Right atrium auricular region (tissue), 2 donors: ENCODE measurements around the gene GMEB2. TPM values are rescaled to one million over a fixed set of nuclear protein-coding genes. Genes with fewer than 3 reads are reported as not detected.
"Not testable (repeated sequence)": the region's sequence is repeated elsewhere in the genome, so short reads cannot be mapped to it uniquely, and the experiment has no call there.

Experiments used
- DNase-seq: peaks from one replicate; pipeline ENCODE4 v3.0.0-alpha.2; 2019; ENCODE audit warnings: low spot score
- H3K27ac ChIP-seq, 2 donors: fragments of 200-600 bp; sonication (generic); 1 replicate in 1 of 2; 2 replicates in 1 of 2; pipeline ENCODE4 v1.5.1; 2016 to 2019
- H3K27me3 ChIP-seq, 2 donors: fragments of 200-600 bp; sonication (generic); one replicate each; pipeline versions ENCODE4 v1.5.1 to v1.6.0; 2017 to 2019
- H3K36me3 ChIP-seq: fragments of 200-600 bp; sonication (generic); one replicate; pipeline ENCODE4 v1.5.1; 2016
- H3K4me1 ChIP-seq, 2 donors: fragments of 200-600 bp; sonication (generic); one replicate each; pipeline versions ENCODE4 v1.5.1 to v1.6.0; 2017 to 2019
- H3K4me3 ChIP-seq, 2 donors: fragments of 200-600 bp; sonication (generic); 1 replicate in 1 of 2; 2 replicates in 1 of 2; pipeline ENCODE4 v1.5.1; 2017 to 2019; ENCODE audit warnings: mild to moderate bottlenecking in 1 of 2, moderate library complexity in 1 of 2
- H3K9me3 ChIP-seq, 2 donors: fragments of 200-600 bp; sonication (generic); one replicate each; pipeline ENCODE4 v1.5.1; 2019
- CTCF ChIP-seq, 2 donors: fragments of 200-600 bp; sonication (generic); IDR thresholded peaks; one replicate each; pipeline ENCODE4 v1.5.1; 2019; ENCODE audit warnings: antibody characterized with exemption in 2 of 2
- total RNA-seq, 2 donors: library from RNA; depleted of rRNA; stranded (reverse); fragments of >200 nt; gene quantifications; one replicate each; pipeline ENCODE4 v1.1.0, GENCODE V29; 2016

GMEB2 gene
- total RNA-seq, 2 donors from 2014 or later = 5.8 to 9.4 TPM

- H3K4me3 ChIP-seq = no peak overlapping the region
- TF ChIP-seq CTCF (IDR thresholded peaks at IDR 0.05) = no peak
- H3K4me1 ChIP-seq = no peaks in the 10 kb centered on the region
- DNase-seq = no peak
- no peak overlapping the region for H3K27ac ChIP-seq
- no peaks in the 10 kb centered on the region for H3K27me3 ChIP-seq
- peaks cover 66% of the 10 kb centered on the region for H3K36me3 ChIP-seq
- no peaks in the 10 kb centered on the region for H3K9me3 ChIP-seq
Measured at GRCh38 chr20:63560856-63561609, 65.9 kb downstream of the GMEB2 start.

GRCh38 chr20:63560333-63560805 lies 66.5 kb downstream of the GMEB2 start:
- no peaks in the 10 kb centered on the region for H3K27me3 ChIP-seq
- no peak overlapping the region for H3K4me3 ChIP-seq
- no peak for TF ChIP-seq CTCF (IDR thresholded peaks at IDR 0.05)
- H3K4me1 ChIP-seq = no peaks in the 10 kb centered on the region
- H3K9me3 ChIP-seq = no peaks in the 10 kb centered on the region
- H3K36me3 ChIP-seq = peaks cover 60% of the 10 kb centered on the region
- DNase-seq = no peak
- H3K27ac ChIP-seq = no peak overlapping the region

- not testable (repeated sequence) for H3K4me3 ChIP-seq, DNase-seq, H3K27ac ChIP-seq, H3K4me1 ChIP-seq, H3K9me3 ChIP-seq, H3K27me3 ChIP-seq
- H3K36me3 ChIP-seq = peaks cover 54% of the 10 kb centered on the region
Measured at GRCh38 chr20:63559485-63560332, 67.2 kb downstream of the GMEB2 start.

GRCh38 chr20:63558804-63559484 lies 68.0 kb downstream of the GMEB2 start:
- no peak for DNase-seq
- Histone ChIP-seq H3K27me3 (no peaks in the 10 kb centered on the region), H3K27ac (no peak overlapping the region), H3K4me1 (peaks cover 0 to 8% of the 10 kb centered on the region in 2 donors), H3K9me3 (no peaks in the 10 kb centered on the region), H3K4me3 (no peak overlapping the region), H3K36me3 (peaks cover 47% of the 10 kb centered on the region)
- no peak for TF ChIP-seq CTCF (IDR thresholded peaks at IDR 0.05)

- Histone ChIP-seq H3K27ac (no peak overlapping the region), H3K4me1 (peaks cover 0 to 19% of the 10 kb centered on the region in 2 donors), H3K4me3 (no peak overlapping the region), H3K27me3 (no peaks in the 10 kb centered on the region), H3K36me3 (peaks cover 32% of the 10 kb centered on the region), H3K9me3 (no peaks in the 10 kb centered on the region)
- no peak for TF ChIP-seq CTCF (IDR thresholded peaks at IDR 0.05)
- DNase-seq = no peak
Measured at GRCh38 chr20:63557481-63557891, 69.4 kb downstream of the GMEB2 start.
